H1 (cell line): ENCODE results near the gene KRTAP9-7.

Source experiments
- CTCF ChIP-seq, 3 experiments: IDR thresholded peaks; 1 replicate in 2 of 3; 2 replicates in 1 of 3; pipeline versions ENCODE4 v1.5.1 to v1.6.1; 2011; ENCODE audit warnings: low read length in 3 of 3, mild to moderate bottlenecking in 3 of 3, inconsistent platforms in 2 of 3, low read depth in 1 of 3, moderate library complexity in 1 of 3; ENCODE audit not compliant: insufficient read depth in 1 of 3; ENCODE audit errors: control extremely low read depth in 1 of 3
- EZH2 ChIP-seq: fragments of 200-600 bp; sonication (generic); IDR thresholded peaks from 2 replicates; pipeline ENCODE4 v1.7.1; 2012; ENCODE audit warnings: low read depth, mild to moderate bottlenecking, moderate library complexity, low read length, inconsistent platforms; ENCODE audit not compliant: severe bottlenecking
- PHF8 ChIP-seq: fragments of 200-600 bp; sonication (generic); conservative IDR thresholded peaks from 2 replicates; pipeline ENCODE4 v1.7.1; 2012; ENCODE audit warnings: low read depth, mild to moderate bottlenecking, inconsistent platforms, low read length, moderate library complexity
- POLR2A ChIP-seq, 2 experiments: IDR thresholded peaks; 1 replicate in 1 of 2; 2 replicates in 1 of 2; pipeline ENCODE4 v1.6.1; 2011; ENCODE audit warnings: low read depth in 2 of 2, low read length in 2 of 2, mild to moderate bottlenecking in 2 of 2; ENCODE audit errors: control extremely low read depth in 1 of 2
- RFX5 ChIP-seq: IDR thresholded peaks from 2 replicates; pipeline ENCODE4 v1.6.1; 2011; ENCODE audit warnings: low read depth, low read length, improper control_type of control experiment, borderline replicate concordance

- no peak for TF ChIP-seq CTCF (IDR thresholded peaks at IDR 0.05; ENCODE audit: control extremely low read depth in 1 of 3, insufficient read depth in 1 of 3, low read depth in 1 of 3, low read length in 3 of 3)
- no peak for TF ChIP-seq EZH2
- TF ChIP-seq PHF8: no peak
- TF ChIP-seq POLR2A (IDR thresholded peaks at IDR 0.05; ENCODE audit: control extremely low read depth in 1 of 2, low read depth in 2 of 2, low read length in 2 of 2): no peak
- TF ChIP-seq RFX5: no peak
Measured at GRCh38 chr17:41308918-41309359, 33.4 kb downstream of the KRTAP9-7 start, which contains the start of gene KRTAP16-1.
